ENCODE results near the gene SOX6.

- TF ChIP-seq POLR2A (IDR thresholded peaks at IDR 0.05), result no peak
- no peak for TF ChIP-seq CTCF (IDR thresholded peaks at IDR 0.05)
Measured at GRCh38 chr11:15969281-15969680, 387.1 kb downstream of the SOX6 start.
